ENCODE results near the gene TSTD1. TPM values are rescaled to one million over a fixed set of nuclear protein-coding genes. Genes with fewer than 3 reads are reported as not detected.

Gene TSTD1
- total and polyA plus RNA-seq, 2 of the 8 experiments (the other 6 are each of a cell fraction or from before 2014, with no cell fraction given) = 60.9 to 314 TPM

- no peaks in the 10 kb centered on the region for H3K27me3 ChIP-seq (replicated peaks in 1 of 4; ENCODE audit: control insufficient read depth in 3 of 4, extremely low read depth in 1 of 4, insufficient read depth in 3 of 4, low read length in 3 of 4)
- DNase-seq (ENCODE audit: low read depth in 1 of 2, low spot score in 2 of 2) = no peak
- peaks cover 10 to 26% (median 12%) of the 10 kb centered on the region in 4 experiments for H3K36me3 ChIP-seq (ENCODE audit: control insufficient read depth in 2 of 4, insufficient read depth in 4 of 4, low read length in 3 of 4)
- no peaks in the 10 kb centered on the region for H3K23me2 ChIP-seq (ENCODE audit: low read depth, low read length)
- H2BK15ac ChIP-seq (ENCODE audit: low read length) = no peak overlapping the region
- no peak overlapping the region for H3K14ac ChIP-seq (ENCODE audit: insufficient read length)
- no peak overlapping the region for H3K23ac ChIP-seq (ENCODE audit: insufficient read length)
- H3K56ac ChIP-seq (replicated peaks; ENCODE audit: insufficient read length, low read depth, low read length) = no peak overlapping the region
- no peak overlapping the region for H4K5ac ChIP-seq (ENCODE audit: insufficient read length, low read depth, low read length)
- no peak overlapping the region for H2BK120ac ChIP-seq (replicated peaks; ENCODE audit: low read depth, low read length)
- no peak overlapping the region for H4K8ac ChIP-seq (ENCODE audit: extremely low read depth, insufficient read depth, low read length)
- peaks cover 0 to 5% (median 3%) of the 10 kb centered on the region in 4 experiments; a peak in 3 of 7 replicates for H3K4me1 ChIP-seq (replicated peaks in 1 of 4; ENCODE audit: control insufficient read depth in 3 of 4, insufficient read depth in 4 of 4, low read length in 3 of 4)
- CTCF ChIA-PET (ENCODE audit: partially characterized antibody) = interaction anchor here (0.7 to 1.1 kb wide), 3 partner anchors 9 to 123 kb away, joined by 3 to 4 read pairs (median 3); no protein-coding TSS in a partner anchor
- no peaks in the 10 kb centered on the region for H3K79me1 ChIP-seq (ENCODE audit: low read depth, low read length)
- H3K9ac ChIP-seq (replicated peaks in 1 of 4; ENCODE audit: extremely low read depth in 1 of 4, low read depth in 3 of 4, low read length in 3 of 4) = no peak overlapping the region
- H2BK5ac ChIP-seq (ENCODE audit: low read depth, low read length) = no peak overlapping the region
- no peak overlapping the region for H2AFZ ChIP-seq (ENCODE audit: low read length)
- no peak overlapping the region for H2BK12ac ChIP-seq (ENCODE audit: low read depth, low read length)
- 95% methylated on average over 14 of the region's 14 CpGs; no CpG with 5 or more reads in 1 of the 2 experiments for WGBS, 2 experiments (ENCODE audit: extremely low coverage in 1 of 2, insufficient coverage in 1 of 2, insufficient read length in 1 of 2, insufficient replicate concordance in 2 of 2, low coverage in 1 of 2, low lambda C conversion rate in 2 of 2, missing lambda C conversion rate in 1 of 2)
- FAIRE-seq = no peak
- H3K4me3 ChIP-seq (ENCODE audit: extremely low read depth in 1 of 4, insufficient read depth in 2 of 4, low read depth in 3 of 4, low read length in 4 of 4) = no peak overlapping the region
- no peaks in the 10 kb centered on the region for H3K79me2 ChIP-seq (ENCODE audit: control insufficient read depth in 1 of 2, insufficient read depth in 2 of 2, low read length in 2 of 2)
- POLR2A ChIA-PET (ENCODE audit: partially characterized antibody) = interaction anchor here (0.7 to 2.2 kb wide), 3 partner anchors 11 to 12 kb away, joined by 3 to 5 read pairs (median 3); no protein-coding TSS in a partner anchor
- TF ChIP-seq GABPA (IDR thresholded peaks at IDR 0.05; ENCODE audit: borderline replicate concordance, insufficient read depth, low read length) (no peak), KDM1A (IDR thresholded peaks at IDR 0.05; ENCODE audit: borderline replicate concordance, low read length) (no peak), FOSL1 (IDR thresholded peaks at IDR 0.05; ENCODE audit: insufficient read depth, low read depth, low read length) (no peak)
- H3K4me2 ChIP-seq (ENCODE audit: insufficient read depth in 1 of 2, low read depth in 2 of 2, low read length in 2 of 2) = no peak overlapping the region
- H2AK5ac ChIP-seq (ENCODE audit: low read depth, low read length) = no peak overlapping the region
- no peak overlapping the region for H2BK20ac ChIP-seq (ENCODE audit: low read length)
- no peak overlapping the region for H3K27ac ChIP-seq (ENCODE audit: low read depth, low read length)
- no peak overlapping the region for H3K4ac ChIP-seq (replicated peaks; ENCODE audit: insufficient read length, low read depth, low read length)
- no peaks in the 10 kb centered on the region for H3K9me3 ChIP-seq (ENCODE audit: insufficient read depth in 2 of 2, low read depth in 1 of 2, low read length in 1 of 2)
- H4K20me1 ChIP-seq (replicated peaks in 1 of 2; ENCODE audit: control insufficient read depth in 1 of 2, insufficient read depth in 2 of 2, low read length in 2 of 2) = peaks cover 0 to 3% of the 10 kb centered on the region in 2 experiments
- H4K91ac ChIP-seq (replicated peaks; ENCODE audit: insufficient read length, low read length) = no peak overlapping the region
- no peak overlapping the region for H3K18ac ChIP-seq (ENCODE audit: extremely low read depth, low read length)
Measured at GRCh38 chr1:160993544-160994193, 45.1 kb downstream of the TSTD1 start.

Measured in H1 (cell line).